Heart right ventricle (tissue), 16 donors: Measurements from ENCODE around the gene CHMP4A. TPM values are rescaled to one million over a fixed set of nuclear protein-coding genes. Genes with fewer than 3 reads are reported as not detected.
"Not testable (repeated sequence)": the region's sequence is repeated elsewhere in the genome, so short reads cannot be mapped to it uniquely, and the experiment has no call there.

ENCODE experiments used
- ATAC-seq, 8 donors: fragments of 200-7000 bp; cut with Tn5 transposase; one replicate each; pipeline ENCODE4 v1.9.1; 2020; ENCODE audit warnings: mild to moderate bottlenecking in 8 of 8, moderate library complexity in 8 of 8, moderate number of reproducible peaks in 1 of 8
- DNase-seq, 2 donors: peaks; one replicate each; pipeline ENCODE4 v3.0.0-alpha.2; 2020
- H3K27ac ChIP-seq, 10 donors: fragments of 200-600 bp; sonication (generic) in 2 of 10; one replicate each; pipeline versions ENCODE4 v1.5.0 to v1.8.0; 2020 to 2022; ENCODE audit warnings: mild to moderate bottlenecking in 3 of 10
- H3K27me3 ChIP-seq, 7 donors: fragments of 200-600 bp; one replicate each; pipeline ENCODE4 v1.8.0; 2021 to 2022; ENCODE audit warnings: mild to moderate bottlenecking in 2 of 7
- H3K36me3 ChIP-seq, 9 donors: fragments of 200-600 bp; sonication (generic) in 1 of 9; one replicate each; pipeline versions ENCODE4 v1.5.0 to v1.8.0; 2020 to 2022; ENCODE audit warnings: mild to moderate bottlenecking in 2 of 9
- H3K4me1 ChIP-seq, 9 donors: fragments of 200-600 bp; sonication (generic) in 1 of 9; one replicate each; pipeline versions ENCODE4 v1.5.0 to v1.8.0; 2020 to 2022; ENCODE audit warnings: mild to moderate bottlenecking in 4 of 9
- H3K4me3 ChIP-seq, 10 donors: fragments of 200-600 bp; sonication (generic) in 2 of 10; one replicate each; pipeline versions ENCODE4 v1.5.0 to v1.8.0; 2020 to 2022; ENCODE audit warnings: mild to moderate bottlenecking in 7 of 10, moderate library complexity in 2 of 10
- H3K9me3 ChIP-seq, 11 donors: fragments of 200-600 bp in 10 of 11; sonication (generic) in 2 of 11; one replicate each; pipeline versions ENCODE4 v1.5.0 to v1.8.0; 2013 to 2022; ENCODE audit warnings: mild to moderate bottlenecking in 2 of 11, control low read depth in 1 of 11, moderate library complexity in 1 of 11
- WGBS, 2 donors: extraction: QIAGEN DNeasy Blood & Tissue Kit; methylation state at CpG; one replicate each; pipeline ENCODE4 v1.1.7; 2013; ENCODE audit warnings: inconsistent platforms in 1 of 2; 5-methylcytosine and 5-hydroxymethylcytosine counted together
- intact Hi-C, 10 donors: fragments of 100-400 bp; cut with DNase I; formaldehyde crosslinking; loops; one replicate each; pipeline versions ENCODE4 v1.11.1 to v1.14.2; 2022
- polyA plus RNA-seq, 2 donors: library from polyadenylated mRNA; stranded (reverse); fragments of 200-250 nt; gene quantifications; one replicate each; pipeline ENCODE4 v1.2.3, GENCODE V29; 2013
- total RNA-seq, 10 donors: library from RNA; stranded (reverse); fragmentation: NEBNext Ultra II Directional in 3 of 10; extraction: Animal tissue kit (Norgen Biotek cat#: 25700) in 3 of 10; gene quantifications; one replicate each; pipeline versions ENCODE4 v1.2.1 to v1.2.4, GENCODE V29; 2021 to 2023
- TF ChIP-seq, protein P1 (sequence below), 9 donors: fragments of 200-600 bp; sonication (generic) in 2 of 9; IDR thresholded peaks; one replicate each; pipeline versions ENCODE4 v1.5.0 to v1.8.0; 2021 to 2022; ENCODE audit warnings: antibody characterized with exemption in 9 of 9, mild to moderate bottlenecking in 5 of 9, moderate library complexity in 1 of 9
- donor health status: Arrhythmogenic right ventricular cardiomyopathy.
- donor health status: ischemic (EF 13 %, LVEDD 7.1; RV severe dilation, severe dysfunction).
- donor health status: healthy with polysubstance abuse.
- donor health status: DM: no; HTN: yes; CAD: no.
- donor health status: DM: no; HTN: no; CAD: no.
- donor health status: ischemic (EF 25% LVEDD 6.9; RV normal size, moderate dysfunction).
- donor health status: ischemic (EF 25% LVEDD 5.7; RV mildly dilated, moderate dysfunction).
- donor health status: healthy.
- donor health status: DM: yes; HTN: yes; CAD: no.
- donor health status: Ischemic cardiomyopathy.
- donor health status: ischemic (EF 35%, LVEDD 5.7; RV mildly dilated, moderate dysfunction).
- donor health status: nonischemic (EF 11% LVEDD 7.7; RV severe dilation, severe dysfunction).
- donor health status: DM: yes; HTN: yes; CAD: no.
- donor health status: PGD.
- donor health status: ischemic (EF 29% LVEDD 5.4; RV normal size, mild dysfunction).
- donor health status: nonischemic (EF 23%, LVEDD 6.1; RV moderate dilation, normal function).

Gene CHMP4A
- total and polyA plus RNA-seq, 12 donors, result 23.4 to 80.8 (median 30.3) TPM

DNA sequence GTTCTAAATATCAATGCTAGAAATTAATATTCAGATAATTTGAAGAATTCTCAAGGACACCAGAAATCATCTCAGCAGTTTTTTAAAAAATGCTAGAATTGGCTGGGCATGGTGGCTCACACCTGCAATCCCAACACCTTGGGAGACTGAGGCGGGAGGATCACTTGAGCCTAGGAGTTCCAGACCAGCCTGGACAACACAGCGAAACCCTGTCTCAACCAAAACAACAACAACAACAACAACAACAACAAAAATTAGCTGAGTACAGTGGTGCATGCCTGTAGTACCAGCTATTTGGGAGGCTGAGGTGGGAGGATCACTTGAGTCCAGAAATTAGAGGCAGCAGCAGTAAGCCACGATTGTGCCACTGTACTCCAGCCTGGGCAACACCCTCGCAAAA lies 5.8 kb upstream of the CHMP4A start:
- WGBS, 2 donors, result 94% methylated on average over 4 of the region's 4 CpGs
- intact Hi-C loops, result no loop called here
- no peak overlapping the region for H3K27ac ChIP-seq
- H3K9me3 ChIP-seq, result no peaks in the 10 kb centered on the region
- H3K4me1 ChIP-seq, result peaks cover 0 to 24% (median 15%) of the 10 kb centered on the region in 9 donors
- no peak overlapping the region for H3K4me3 ChIP-seq
- TF ChIP-seq, protein P1, sequence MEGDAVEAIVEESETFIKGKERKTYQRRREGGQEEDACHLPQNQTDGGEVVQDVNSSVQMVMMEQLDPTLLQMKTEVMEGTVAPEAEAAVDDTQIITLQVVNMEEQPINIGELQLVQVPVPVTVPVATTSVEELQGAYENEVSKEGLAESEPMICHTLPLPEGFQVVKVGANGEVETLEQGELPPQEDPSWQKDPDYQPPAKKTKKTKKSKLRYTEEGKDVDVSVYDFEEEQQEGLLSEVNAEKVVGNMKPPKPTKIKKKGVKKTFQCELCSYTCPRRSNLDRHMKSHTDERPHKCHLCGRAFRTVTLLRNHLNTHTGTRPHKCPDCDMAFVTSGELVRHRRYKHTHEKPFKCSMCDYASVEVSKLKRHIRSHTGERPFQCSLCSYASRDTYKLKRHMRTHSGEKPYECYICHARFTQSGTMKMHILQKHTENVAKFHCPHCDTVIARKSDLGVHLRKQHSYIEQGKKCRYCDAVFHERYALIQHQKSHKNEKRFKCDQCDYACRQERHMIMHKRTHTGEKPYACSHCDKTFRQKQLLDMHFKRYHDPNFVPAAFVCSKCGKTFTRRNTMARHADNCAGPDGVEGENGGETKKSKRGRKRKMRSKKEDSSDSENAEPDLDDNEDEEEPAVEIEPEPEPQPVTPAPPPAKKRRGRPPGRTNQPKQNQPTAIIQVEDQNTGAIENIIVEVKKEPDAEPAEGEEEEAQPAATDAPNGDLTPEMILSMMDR (IDR thresholded peaks at IDR 0.05), result no peak
- DNase-seq, result no peak
- peaks cover 0 to 26% (median 6%) of the 10 kb centered on the region in 9 donors for H3K36me3 ChIP-seq
- H3K27me3 ChIP-seq, result no peaks in the 10 kb centered on the region
- no peak for ATAC-seq

DNA sequence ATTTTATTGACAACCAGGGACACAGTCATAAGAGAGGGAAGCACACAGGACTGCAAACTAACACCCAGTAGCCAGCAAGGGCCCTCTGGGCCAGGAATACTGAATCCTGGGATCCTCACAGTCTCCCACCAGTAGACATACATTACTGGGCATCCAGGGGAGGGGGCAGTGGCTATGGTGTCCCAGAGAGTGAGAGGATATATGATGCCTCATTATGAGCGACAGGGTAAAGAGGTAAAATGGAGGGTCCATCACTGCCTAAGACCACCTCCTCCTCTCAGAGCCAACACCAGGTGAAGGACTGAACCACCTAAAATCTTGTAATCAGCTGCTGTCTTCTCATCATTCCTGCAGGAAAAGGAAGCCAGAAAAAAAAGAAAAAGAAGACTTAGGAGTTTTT lies 3.6 kb upstream of the CHMP4A start:
- H3K4me3 ChIP-seq, H3K27me3 ChIP-seq, H3K27ac ChIP-seq, H3K9me3 ChIP-seq, intact Hi-C loops, ATAC-seq, DNase-seq: not testable (repeated sequence)
- Histone ChIP-seq H3K4me1 (peaks cover 0 to 37% (median 26%) of the 10 kb centered on the region in 9 donors), H3K36me3 (peaks cover 0 to 26% (median 6%) of the 10 kb centered on the region in 9 donors)
- 94 to 98% methylated on average over 1 of the region's 1 CpG for WGBS, 2 donors

DNA sequence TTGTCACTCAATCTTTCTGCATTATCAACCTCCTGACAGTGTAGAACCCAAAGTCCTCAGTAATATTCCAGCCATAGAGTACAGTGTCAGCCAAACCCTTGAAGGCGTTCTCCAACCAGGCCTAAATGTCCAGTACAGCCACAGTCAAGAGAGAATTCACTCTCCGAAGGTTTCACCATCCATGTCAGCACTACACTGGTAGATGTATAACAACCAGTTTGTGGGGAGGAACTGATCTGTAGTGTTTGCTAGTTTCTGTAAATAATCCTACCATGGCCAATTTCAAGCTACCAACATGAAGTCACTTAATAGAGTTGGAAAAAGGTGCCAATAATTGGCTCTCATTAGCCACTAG lies 3.0 kb upstream of the CHMP4A start:
- intact Hi-C loops, result no loop called here
- TF ChIP-seq, protein P1 (IDR thresholded peaks at IDR 0.05), result no peak
- no peaks in the 10 kb centered on the region for H3K27me3 ChIP-seq
- H3K4me3 ChIP-seq, result peak overlapping the region in 7 of 10 donors; percentile 54 to 88 (median 78)
- ATAC-seq (no peak), DNase-seq (no peak)
- WGBS, 2 donors, result 92 to 93% methylated on average over 2 of the region's 2 CpGs
- peak overlapping the region in 9 of 10 donors; percentile 81 to 95 (median 89) for H3K27ac ChIP-seq
- no peaks in the 10 kb centered on the region for H3K9me3 ChIP-seq
- peaks cover 0 to 39% (median 26%) of the 10 kb centered on the region in 9 donors for H3K4me1 ChIP-seq
- peaks cover 0 to 29% (median 6%) of the 10 kb centered on the region in 9 donors for H3K36me3 ChIP-seq

DNA sequence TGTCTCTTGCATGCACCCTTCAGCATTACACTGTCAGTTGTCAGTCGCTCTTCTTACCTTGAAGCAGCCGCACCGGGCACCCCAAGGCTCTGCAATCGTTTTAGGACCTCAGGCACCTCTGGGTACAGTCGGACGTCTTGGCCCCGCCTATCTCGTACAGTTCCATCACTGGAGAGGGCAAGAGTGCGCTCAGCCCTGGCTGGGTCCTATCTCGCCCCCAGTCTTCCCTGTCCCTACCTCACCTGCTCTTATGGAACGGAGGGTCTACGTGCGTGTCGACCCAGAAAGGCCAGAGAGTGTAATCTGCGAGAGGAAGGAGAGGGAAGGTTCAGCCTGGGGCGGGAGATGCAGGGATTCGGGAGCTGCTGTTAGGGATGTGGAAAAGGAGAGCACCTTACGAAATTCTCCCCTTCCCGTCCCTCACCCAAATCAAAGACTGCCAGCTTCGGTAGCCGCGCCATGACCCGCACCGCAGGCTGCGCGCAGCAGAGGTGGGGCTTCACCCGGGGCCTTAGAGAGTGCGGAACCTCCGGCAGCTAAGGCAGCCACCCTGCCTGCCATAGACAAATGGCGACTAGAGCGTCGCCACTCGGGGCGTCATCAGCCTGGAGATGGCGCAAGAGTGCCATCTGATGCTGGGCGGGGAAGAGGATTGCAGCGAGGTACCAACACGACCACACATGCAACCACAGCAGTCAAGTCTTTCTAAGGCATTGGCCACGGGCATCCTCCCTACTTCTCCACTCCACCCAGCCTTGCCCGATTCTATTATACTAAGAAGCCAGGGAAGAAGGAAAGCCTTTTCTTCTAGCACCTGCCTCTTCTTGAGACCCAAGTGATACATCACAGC lies 2.4 kb upstream of the CHMP4A start, which contains the start of gene MDP1:
Gene MDP1 (minus strand): TSS at position 572 of the 850 bp plus-strand sequence. CDS start 111 bp downstream, at position 461.
- Histone ChIP-seq H3K4me1 (peaks cover 0 to 42% (median 26%) of the 10 kb centered on the region in 9 donors), H3K27ac (peak within 1 kb of the TSS; percentile 60 to 95 (median 88)), H3K4me3 (peak within 1 kb of the TSS; percentile 54 to 88 (median 76)), H3K27me3 (no peaks in the 10 kb centered on the region), H3K36me3 (peaks cover 0 to 35% (median 6%) of the 10 kb centered on the region in 9 donors), H3K9me3 (no peaks in the 10 kb centered on the region)
- TF ChIP-seq, protein P1 (IDR thresholded peaks at IDR 0.05), result peak; percentile 17 to 80 (median 68)
- 0% methylated on average over 40 of the region's 40 CpGs for WGBS, 2 donors
- peak; percentile 79 to 87 (median 82) for ATAC-seq
- intact Hi-C loops, result no loop called here
- DNase-seq, result peak; percentile 85
